T-helper 2 cell treated with Interferon-gamma antibody and Interleukin-4, amounts not matched to agents 5 μg/mL and 100 μg/mL, for 36 hours (primary cell): Measurements from ENCODE around the gene PCDHGB5.
"Not testable (repeated sequence)": the region's sequence is repeated elsewhere in the genome, so short reads cannot be mapped to it uniquely, and the experiment has no call there.

Experiments
- DNase-seq: peaks from one replicate; pipeline ENCODE4 v3.0.0; 2021; ENCODE audit warnings: low spot score
- H3K27ac Mint-ChIP-seq: one replicate; pipeline ENCODE4 v1.8.0; 2021; ENCODE audit warnings: mild to moderate bottlenecking, mixed read lengths
- H3K27me3 Mint-ChIP-seq: one replicate; pipeline ENCODE4 v1.8.0; 2021; ENCODE audit warnings: low read depth, mixed read lengths
- H3K36me3 Mint-ChIP-seq: one replicate; pipeline ENCODE4 v1.8.0; 2021; ENCODE audit warnings: low read depth, mixed read lengths
- H3K4me1 Mint-ChIP-seq: one replicate; pipeline ENCODE4 v1.8.0; 2021; ENCODE audit warnings: low read depth, mixed read lengths
- H3K4me3 Mint-ChIP-seq: one replicate; pipeline ENCODE4 v1.8.0; 2022; ENCODE audit warnings: mild to moderate bottlenecking, moderate library complexity, mixed read lengths
- H3K9me3 Mint-ChIP-seq: one replicate; pipeline ENCODE4 v1.8.0; 2021; ENCODE audit warnings: mixed read lengths

PCDHGB5 gene

GRCh38 chr5:141389153-141390042 lies 8.3 kb upstream of the PCDHGB5 start:
- peaks cover 36% of the 10 kb centered on the region for H3K9me3 Mint-ChIP-seq
- H3K36me3 Mint-ChIP-seq: no peaks in the 10 kb centered on the region
- no peak for DNase-seq
- H3K27ac Mint-ChIP-seq: no peak overlapping the region
- H3K4me1 Mint-ChIP-seq: no peaks in the 10 kb centered on the region
- peaks cover 24% of the 10 kb centered on the region for H3K27me3 Mint-ChIP-seq
- H3K4me3 Mint-ChIP-seq: no peak overlapping the region

GRCh38 chr5:141392429-141393198 lies 5.1 kb upstream of the PCDHGB5 start, which contains the start of gene PCDHGA8:
Gene PCDHGA8 (plus strand): TSS chr5:141392633. CDS start chr5:141392814, 181 bp downstream.
- Mint-ChIP-seq H3K9me3 (peaks cover 37% of the 10 kb centered on the region), H3K27me3 (peaks cover 21% of the 10 kb centered on the region), H3K27ac (no peak within 1 kb of the TSS), H3K36me3 (no peaks in the 10 kb centered on the region), H3K4me3 (no peak within 1 kb of the TSS), H3K4me1 (no peaks in the 10 kb centered on the region)
- DNase-seq: no peak

GRCh38 chr5:141393267-141393666 lies 4.5 kb upstream of the PCDHGB5 start:
- Mint-ChIP-seq H3K9me3 (peaks cover 36% of the 10 kb centered on the region), H3K27me3 (peaks cover 21% of the 10 kb centered on the region), H3K4me3 (no peak overlapping the region), H3K36me3 (no peaks in the 10 kb centered on the region), H3K4me1 (no peaks in the 10 kb centered on the region), H3K27ac (no peak overlapping the region)
- no peak for DNase-seq

DNA sequence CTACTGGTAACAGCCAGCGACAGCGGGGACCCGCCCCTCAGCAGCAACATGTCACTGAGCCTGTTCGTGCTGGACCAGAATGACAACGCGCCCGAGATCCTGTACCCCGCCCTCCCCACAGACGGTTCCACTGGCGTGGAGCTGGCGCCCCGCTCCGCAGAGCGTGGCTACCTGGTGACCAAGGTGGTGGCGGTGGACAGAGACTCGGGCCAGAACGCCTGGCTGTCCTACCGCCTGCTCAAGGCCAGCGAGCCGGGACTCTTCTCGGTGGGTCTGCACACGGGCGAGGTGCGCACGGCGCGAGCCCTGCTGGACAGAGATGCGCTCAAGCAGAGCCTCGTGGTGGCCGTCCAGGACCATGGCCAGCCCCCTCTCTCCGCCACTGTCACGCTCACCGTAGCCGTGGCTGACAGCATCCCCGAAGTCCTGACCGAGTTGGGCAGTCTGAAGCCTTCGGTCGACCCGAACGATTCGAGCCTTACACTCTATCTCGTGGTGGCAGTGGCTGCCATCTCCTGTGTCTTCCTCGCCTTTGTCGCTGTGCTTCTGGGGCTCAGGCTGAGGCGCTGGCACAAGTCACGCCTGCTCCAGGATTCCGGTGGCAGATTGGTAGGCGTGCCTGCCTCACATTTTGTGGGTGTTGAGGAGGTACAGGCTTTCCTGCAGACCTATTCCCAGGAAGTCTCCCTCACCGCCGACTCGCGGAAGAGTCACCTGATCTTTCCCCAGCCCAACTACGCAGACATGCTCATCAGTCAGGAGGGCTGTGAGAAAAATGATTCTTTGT lies 3.2 kb upstream of the PCDHGB5 start:
- DNase-seq, H3K4me3 Mint-ChIP-seq, H3K27ac Mint-ChIP-seq, H3K36me3 Mint-ChIP-seq, H3K4me1 Mint-ChIP-seq: not testable (repeated sequence)
- peaks cover 34% of the 10 kb centered on the region for H3K9me3 Mint-ChIP-seq
- H3K27me3 Mint-ChIP-seq: peaks cover 27% of the 10 kb centered on the region

DNA sequence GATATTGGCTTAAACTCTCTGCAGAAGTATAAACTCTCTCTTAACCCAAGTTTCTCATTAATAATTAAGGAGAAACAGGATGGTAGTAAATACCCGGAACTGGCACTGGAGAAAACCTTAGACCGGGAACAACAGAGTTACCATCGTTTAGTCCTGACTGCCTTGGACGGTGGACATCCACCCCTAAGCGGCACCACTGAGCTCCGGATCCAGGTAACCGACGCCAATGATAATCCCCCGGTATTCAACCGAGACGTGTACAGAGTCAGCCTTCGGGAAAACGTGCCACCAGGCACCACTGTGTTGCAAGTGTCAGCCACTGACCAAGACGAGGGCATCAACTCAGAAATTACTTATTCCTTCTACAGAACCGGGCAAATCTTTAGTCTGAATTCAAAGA lies 861 bp downstream of the PCDHGB5 start:
- H3K4me3 Mint-ChIP-seq: peak overlapping the region; percentile 14

GRCh38 chr5:141399555-141400258 lies 2.0 kb downstream of the PCDHGB5 start:
- Mint-ChIP-seq H3K27me3 (peaks cover 38% of the 10 kb centered on the region), H3K27ac (peak overlapping the region; percentile 64), H3K36me3 (no peaks in the 10 kb centered on the region), H3K9me3 (peaks cover 19% of the 10 kb centered on the region), H3K4me3 (no peak overlapping the region), H3K4me1 (no peaks in the 10 kb centered on the region)
- DNase-seq: no peak

More for the DNA sequence above, 861 bp downstream of the PCDHGB5 start:
- no peaks in the 10 kb centered on the region for H3K4me1 Mint-ChIP-seq
- H3K36me3 Mint-ChIP-seq: no peaks in the 10 kb centered on the region
- peaks cover 35% of the 10 kb centered on the region for H3K27me3 Mint-ChIP-seq
- H3K9me3 Mint-ChIP-seq: peaks cover 26% of the 10 kb centered on the region
- no peak overlapping the region for H3K27ac Mint-ChIP-seq
- no peak for DNase-seq

DNA sequence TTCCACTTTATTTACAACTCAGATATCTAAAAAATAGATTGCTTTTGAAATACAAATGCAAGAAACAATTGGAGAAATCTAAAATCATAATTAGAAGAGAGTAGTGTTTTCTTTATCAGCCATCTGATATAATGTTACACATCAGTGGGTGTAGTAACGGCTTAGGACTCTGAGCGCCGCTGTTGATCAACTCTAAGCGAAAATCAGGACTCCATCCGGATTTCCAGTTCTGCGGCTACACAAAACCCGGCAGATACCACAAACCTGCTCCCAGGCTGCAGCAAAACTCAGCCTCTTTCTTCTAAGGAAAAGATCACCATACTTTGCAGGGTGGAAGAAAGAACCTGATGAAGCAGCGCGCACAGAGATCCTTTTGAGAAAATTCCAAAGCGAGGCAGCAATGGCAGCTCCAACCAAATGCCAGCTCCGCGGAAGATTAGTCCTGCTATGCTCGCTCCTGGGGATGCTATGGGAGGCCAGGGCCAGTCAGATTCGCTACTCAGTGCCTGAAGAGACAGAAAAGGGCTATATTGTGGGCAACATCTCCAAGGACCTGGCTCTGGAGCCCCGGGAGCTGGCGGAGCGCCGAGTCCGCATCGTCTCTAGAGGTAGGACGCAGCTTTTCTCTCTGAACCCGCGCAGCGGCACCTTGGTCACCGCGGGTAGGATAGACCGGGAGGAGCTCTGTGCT lies 5.0 kb downstream of the PCDHGB5 start, which contains the start of gene PCDHGA9:
Gene PCDHGA9, plus strand, starts transcription at position 226 of the 691 bp plus-strand sequence. Its CDS starts 175 bp downstream, at position 401.
- Mint-ChIP-seq H3K36me3 (no peaks in the 10 kb centered on the region), H3K9me3 (peaks cover 14% of the 10 kb centered on the region), H3K27ac (no peak within 1 kb of the TSS), H3K4me1 (no peaks in the 10 kb centered on the region), H3K4me3 (no peak within 1 kb of the TSS), H3K27me3 (peaks cover 43% of the 10 kb centered on the region)
- no peak for DNase-seq

- H3K27ac Mint-ChIP-seq: no peak overlapping the region
- peaks cover 2% of the 10 kb centered on the region for H3K4me1 Mint-ChIP-seq
- no peaks in the 10 kb centered on the region for H3K36me3 Mint-ChIP-seq
- peaks cover 49% of the 10 kb centered on the region for H3K27me3 Mint-ChIP-seq
- H3K4me3 Mint-ChIP-seq: no peak overlapping the region
- peaks cover 14% of the 10 kb centered on the region for H3K9me3 Mint-ChIP-seq
- no peak for DNase-seq
These were observed 5.6 kb downstream of the PCDHGB5 start for GRCh38 chr5:141403387-141403786.

DNA sequence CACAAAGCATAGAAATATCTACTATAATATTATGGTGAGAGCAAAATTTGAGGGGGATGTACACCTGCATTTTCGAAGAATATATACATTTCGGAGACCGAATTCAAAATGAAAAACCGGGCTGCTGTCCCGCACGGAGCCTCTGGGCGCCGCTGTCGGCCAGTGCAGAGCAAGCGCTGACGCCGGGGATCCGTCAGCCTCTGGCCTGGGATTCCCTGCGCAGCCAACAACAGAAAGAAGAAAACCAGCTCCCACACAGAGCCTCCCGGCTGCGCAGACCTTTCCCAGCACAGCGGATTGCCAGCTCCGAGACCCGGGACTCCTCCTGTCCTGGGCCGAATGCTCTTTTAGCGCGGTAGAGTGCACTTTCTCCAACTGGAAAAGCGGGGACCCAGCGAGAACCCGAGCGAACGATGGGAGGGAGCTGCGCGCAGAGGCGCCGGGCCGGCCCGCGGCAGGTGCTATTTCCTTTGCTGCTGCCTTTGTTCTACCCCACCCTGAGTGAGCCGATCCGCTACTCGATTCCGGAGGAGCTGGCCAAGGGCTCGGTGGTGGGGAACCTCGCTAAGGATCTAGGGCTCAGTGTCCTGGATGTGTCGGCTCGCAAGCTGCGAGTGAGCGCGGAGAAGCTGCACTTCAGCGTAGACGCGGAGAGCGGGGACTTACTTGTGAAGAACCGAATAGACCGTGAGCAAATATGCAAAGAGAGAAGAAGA lies 10.2 kb downstream of the PCDHGB5 start, which contains the start of gene PCDHGB6:
Gene PCDHGB6, plus strand, starts transcription at position 232 of the 716 bp plus-strand sequence. Its CDS starts 182 bp downstream, at position 414.
- H3K36me3 Mint-ChIP-seq: not testable (repeated sequence)
- DNase-seq: peak; percentile 32

GRCh38 chr5:141409598-141410306 lies 12.0 kb downstream of the PCDHGB5 start:
- H3K27ac Mint-ChIP-seq: no peak overlapping the region
- peaks cover 8% of the 10 kb centered on the region for H3K36me3 Mint-ChIP-seq
- H3K4me1 Mint-ChIP-seq: peaks cover 13% of the 10 kb centered on the region
- H3K27me3 Mint-ChIP-seq: peaks cover 49% of the 10 kb centered on the region
- no peak for DNase-seq
- H3K9me3 Mint-ChIP-seq: peaks cover 11% of the 10 kb centered on the region
- no peak overlapping the region for H3K4me3 Mint-ChIP-seq

More for the DNA sequence above, 10.2 kb downstream of the PCDHGB5 start, which contains the start of gene PCDHGB6:
- peak within 1 kb of the TSS; percentile 43 for H3K27ac Mint-ChIP-seq
- peaks cover 46% of the 10 kb centered on the region for H3K27me3 Mint-ChIP-seq
- peaks cover 11% of the 10 kb centered on the region for H3K9me3 Mint-ChIP-seq
- H3K4me3 Mint-ChIP-seq: peak within 1 kb of the TSS; percentile 71
- not testable (repeated sequence) for H3K4me1 Mint-ChIP-seq

DNA sequence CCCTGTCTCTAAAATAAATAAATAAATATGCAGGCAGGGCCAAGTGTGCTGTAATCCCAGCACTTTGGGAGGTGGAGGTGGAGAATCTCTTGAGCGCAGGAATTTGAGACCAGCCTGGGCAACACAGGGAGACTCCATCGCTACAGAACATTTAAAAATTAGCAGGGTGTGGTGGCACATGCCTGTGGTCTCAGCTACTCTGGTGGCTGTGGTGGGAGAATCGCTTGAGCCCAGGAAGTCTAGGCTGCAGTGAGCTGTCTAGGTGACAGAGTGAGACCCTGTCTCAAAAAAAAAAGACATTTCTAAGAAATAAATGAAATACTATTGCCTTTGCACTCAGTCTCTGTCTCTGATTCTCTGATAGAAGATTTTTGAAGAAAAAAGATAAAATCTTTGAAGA lies 13.8 kb downstream of the PCDHGB5 start:
- H3K4me1 Mint-ChIP-seq: peaks cover 13% of the 10 kb centered on the region
- DNase-seq: no peak
- H3K27me3 Mint-ChIP-seq: peaks cover 57% of the 10 kb centered on the region
- H3K27ac Mint-ChIP-seq: no peak overlapping the region
- H3K36me3 Mint-ChIP-seq: peaks cover 8% of the 10 kb centered on the region
- H3K9me3 Mint-ChIP-seq: peaks cover 15% of the 10 kb centered on the region
- no peak overlapping the region for H3K4me3 Mint-ChIP-seq
